Lung (tissue), 12 donors: ENCODE data around the gene RRP1. TPM values are rescaled to one million over a fixed set of nuclear protein-coding genes. Genes with fewer than 3 reads are reported as not detected.

Source experiments
- ATAC-seq: fragments of 200-7000 bp; cut with Tn5 transposase; one replicate; pipeline ENCODE4 v1.9.1; 2020; ENCODE audit warnings: moderate number of reproducible peaks; ENCODE audit not compliant: insufficient read depth, low FRiP score
- DNase-seq, 3 donors: peaks; one replicate each; pipeline ENCODE4 v3.0.0-alpha.2; 2013 to 2017
- H3K27ac ChIP-seq, 2 donors: one replicate each; pipeline ENCODE4 v1.5.1; 2013; ENCODE audit warnings: mild to moderate bottlenecking in 2 of 2, moderate library complexity in 2 of 2, control low read depth in 1 of 2, inconsistent platforms in 1 of 2, low read depth in 1 of 2, low read length in 1 of 2
- H3K27me3 ChIP-seq, 3 donors: one replicate each; pipeline ENCODE4 v1.5.1; 2013; ENCODE audit warnings: low read length in 2 of 3; ENCODE audit not compliant: control insufficient read depth in 3 of 3, insufficient read depth in 3 of 3
- H3K36me3 ChIP-seq, 4 donors: one replicate each; pipeline ENCODE4 v1.5.1; 2013; ENCODE audit warnings: low read length in 4 of 4, mild to moderate bottlenecking in 1 of 4, moderate library complexity in 1 of 4; ENCODE audit not compliant: control insufficient read depth in 4 of 4, insufficient read depth in 4 of 4
- H3K4me1 ChIP-seq, 5 donors: one replicate each; pipeline ENCODE4 v1.5.1; 2013; ENCODE audit warnings: low read length in 5 of 5, mild to moderate bottlenecking in 2 of 5, moderate library complexity in 1 of 5; ENCODE audit not compliant: control insufficient read depth in 5 of 5, insufficient read depth in 5 of 5
- H3K4me3 ChIP-seq: one replicate; pipeline ENCODE4 v1.5.1; 2013; ENCODE audit warnings: mild to moderate bottlenecking, control low read depth, moderate library complexity
- H3K9ac ChIP-seq, 2 donors: one replicate each; pipeline ENCODE4 v1.5.1; 2013; ENCODE audit warnings: low read length in 2 of 2, control low read depth in 1 of 2; ENCODE audit not compliant: insufficient read depth in 1 of 2
- H3K9me3 ChIP-seq, 4 donors: one replicate each; pipeline ENCODE4 v1.5.1; 2013; ENCODE audit warnings: low read length in 3 of 4, mild to moderate bottlenecking in 1 of 4, moderate library complexity in 1 of 4; ENCODE audit not compliant: control insufficient read depth in 4 of 4, insufficient read depth in 3 of 4
- WGBS, 2 donors: extraction: QIAGEN DNeasy Blood & Tissue Kit; methylation state at CpG; one replicate each; pipeline ENCODE4 v1.1.7; 2013; 5-methylcytosine and 5-hydroxymethylcytosine counted together
- polyA plus RNA-seq, 2 donors: library from polyadenylated mRNA; stranded (reverse); fragments of 200-250 nt; gene quantifications; one replicate each; pipeline ENCODE4 v1.2.1, GENCODE V29; 2013
- total RNA-seq, 2 donors: library from RNA; depleted of rRNA in 1 of 2; stranded (reverse); fragments of >200 nt in 1 of 2; gene quantifications; one replicate each; pipeline ENCODE4 v1.2.1, GENCODE V29; 2014 to 2021
- TF ChIP-seq, protein P1 (sequence below): IDR thresholded peaks from 2 replicates; pipeline ENCODE4 v1.5.1; 2012; ENCODE audit warnings: mild to moderate bottlenecking; ENCODE audit errors: control extremely low read depth, extremely low read depth
- donor health status: control.
- donor health status: control.
- donor health status: Bipolar disorder and iron deficiency.
- donor health status: healthy.
- donor health status: DM: yes; HTN: yes; CAD: no.

Gene RRP1
- total and polyA plus RNA-seq, 4 donors = 15.8 to 26.7 (median 19.5) TPM

DNA sequence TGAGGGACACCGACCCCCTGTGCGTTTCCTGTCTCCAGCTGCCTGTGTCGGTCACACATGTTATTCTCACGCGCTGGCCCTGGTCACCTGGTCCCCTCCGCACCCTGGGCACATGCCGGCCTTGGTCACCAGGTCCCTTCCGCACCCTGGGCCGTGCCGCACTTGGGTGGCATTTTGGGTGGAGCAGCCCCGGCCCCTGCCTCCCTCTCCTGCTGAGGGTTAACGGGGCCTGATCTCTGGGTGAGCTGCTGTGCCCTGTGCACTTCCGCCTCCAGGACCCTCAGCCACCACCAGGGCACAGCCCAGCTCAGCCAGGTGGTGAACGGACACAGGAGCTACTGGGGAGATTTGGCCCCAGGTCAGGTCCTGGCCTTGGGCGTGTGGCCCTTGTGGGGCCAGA, 26.6 kb downstream of the RRP1 start:
- no peak for ATAC-seq
- Histone ChIP-seq H3K4me1 (peaks cover 0 to 14% (median 6%) of the 10 kb centered on the region in 5 donors), H3K4me3 (no peak overlapping the region), H3K27ac (no peak overlapping the region), H3K9ac (no peak overlapping the region), H3K36me3 (no peaks in the 10 kb centered on the region), H3K9me3 (peaks cover 0 to 7% (median 1%) of the 10 kb centered on the region in 4 donors), H3K27me3 (no peaks in the 10 kb centered on the region)
- TF ChIP-seq, protein P1, sequence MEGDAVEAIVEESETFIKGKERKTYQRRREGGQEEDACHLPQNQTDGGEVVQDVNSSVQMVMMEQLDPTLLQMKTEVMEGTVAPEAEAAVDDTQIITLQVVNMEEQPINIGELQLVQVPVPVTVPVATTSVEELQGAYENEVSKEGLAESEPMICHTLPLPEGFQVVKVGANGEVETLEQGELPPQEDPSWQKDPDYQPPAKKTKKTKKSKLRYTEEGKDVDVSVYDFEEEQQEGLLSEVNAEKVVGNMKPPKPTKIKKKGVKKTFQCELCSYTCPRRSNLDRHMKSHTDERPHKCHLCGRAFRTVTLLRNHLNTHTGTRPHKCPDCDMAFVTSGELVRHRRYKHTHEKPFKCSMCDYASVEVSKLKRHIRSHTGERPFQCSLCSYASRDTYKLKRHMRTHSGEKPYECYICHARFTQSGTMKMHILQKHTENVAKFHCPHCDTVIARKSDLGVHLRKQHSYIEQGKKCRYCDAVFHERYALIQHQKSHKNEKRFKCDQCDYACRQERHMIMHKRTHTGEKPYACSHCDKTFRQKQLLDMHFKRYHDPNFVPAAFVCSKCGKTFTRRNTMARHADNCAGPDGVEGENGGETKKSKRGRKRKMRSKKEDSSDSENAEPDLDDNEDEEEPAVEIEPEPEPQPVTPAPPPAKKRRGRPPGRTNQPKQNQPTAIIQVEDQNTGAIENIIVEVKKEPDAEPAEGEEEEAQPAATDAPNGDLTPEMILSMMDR = no peak
- 93 to 94% methylated on average over 14 to 15 of the region's 15 CpGs for WGBS, 2 donors
- no peak for DNase-seq

DNA sequence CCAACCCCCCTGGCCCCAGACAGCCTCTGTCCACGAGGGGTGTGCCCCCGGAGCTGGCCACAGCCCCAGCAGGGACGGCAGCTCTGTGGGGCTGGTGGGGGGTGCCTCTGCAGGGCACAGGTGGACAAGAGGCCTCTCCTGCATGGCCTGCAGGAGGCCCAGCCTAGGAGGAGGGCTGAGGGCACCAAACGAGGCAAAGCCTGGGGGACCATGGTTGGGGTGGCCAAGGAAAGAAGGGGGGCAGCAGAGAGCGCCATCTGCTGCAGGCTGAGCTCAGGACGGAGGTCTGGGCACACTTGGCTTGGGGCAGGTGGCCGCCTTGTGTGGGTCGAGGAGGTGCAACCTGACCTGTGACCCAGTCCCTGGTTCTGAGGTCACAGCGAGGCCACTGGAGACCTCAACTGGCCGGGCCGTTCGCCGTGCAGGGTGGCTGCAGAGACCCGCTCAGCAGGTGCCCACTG, 27.3 kb downstream of the RRP1 start:
- TF ChIP-seq, protein P1 = no peak
- Histone ChIP-seq H3K4me3 (no peak overlapping the region), H3K36me3 (no peaks in the 10 kb centered on the region), H3K4me1 (peaks cover 0 to 14% (median 6%) of the 10 kb centered on the region in 5 donors), H3K9ac (no peak overlapping the region), H3K27me3 (no peaks in the 10 kb centered on the region), H3K9me3 (peaks cover 0 to 7% (median 1%) of the 10 kb centered on the region in 4 donors), H3K27ac (no peak overlapping the region)
- WGBS, 2 donors = 83 to 89% methylated on average over 14 of the region's 14 CpGs
- no peak for DNase-seq
- ATAC-seq = no peak

- H3K36me3 ChIP-seq = no peaks in the 10 kb centered on the region
- no peaks in the 10 kb centered on the region for H3K27me3 ChIP-seq
- no peak overlapping the region for H3K4me3 ChIP-seq
- H3K9me3 ChIP-seq = peaks cover 0 to 7% (median 1%) of the 10 kb centered on the region in 4 donors
- H3K27ac ChIP-seq = no peak overlapping the region
- no peak for DNase-seq
- H3K4me1 ChIP-seq = peaks cover 0 to 9% (median 2%) of the 10 kb centered on the region in 5 donors
- no peak overlapping the region for H3K9ac ChIP-seq
- WGBS, 2 donors = 87% methylated on average over 29 of the region's 29 CpGs
- TF ChIP-seq, protein P1 = no peak
- no peak for ATAC-seq
Observed at GRCh38 chr21:43817157-43818086, 28.0 kb downstream of the RRP1 start.
